ENCODE measurements around the gene PECR. TPM values are rescaled to one million over a fixed set of nuclear protein-coding genes. Genes with fewer than 3 reads are reported as not detected.

Gene PECR
- total and polyA plus RNA-seq, 2 of the 4 experiments (the other 2 are of a cell fraction), result 11.4 to 17.7 TPM

DNA sequence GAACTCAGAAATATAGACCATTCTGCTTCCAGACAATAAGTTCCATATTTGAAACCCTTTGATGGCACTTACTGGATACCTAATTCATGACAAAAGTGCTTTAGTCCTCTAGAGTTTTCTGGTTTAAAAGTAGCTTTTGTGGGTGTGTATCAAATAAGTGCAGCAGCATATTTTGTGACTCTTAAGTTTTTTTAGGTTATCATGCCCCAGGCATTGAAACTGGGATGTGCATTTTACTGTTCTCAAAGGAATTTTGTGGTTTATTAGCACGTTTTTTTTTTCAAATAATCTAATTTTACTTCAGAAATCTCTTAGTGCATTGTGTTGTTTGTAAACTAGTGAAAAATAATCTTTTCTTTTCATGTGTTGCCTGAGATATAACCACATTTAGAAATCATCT, 29.0 kb upstream of the PECR start:
- Histone ChIP-seq H3K36me3 (ENCODE audit: control insufficient read depth, insufficient read depth, low read length) (peaks cover 19% of the 10 kb centered on the region), H3K9ac (ENCODE audit: low read depth, low read length) (peak overlapping the region; percentile 77; the same call in 1 of the 2 replicates), H2AK9ac (replicated peaks; ENCODE audit: low read depth, low read length, poor library complexity) (no peak overlapping the region), H3K4ac (ENCODE audit: low read depth, low read length) (no peak overlapping the region), H4K5ac (ENCODE audit: low read depth, low read length) (no peak overlapping the region), H3K14ac (replicated peaks; ENCODE audit: low read depth, low read length) (peak overlapping the region; percentile 66; the same call in 1 of the 2 replicates), H3K9me3 (ENCODE audit: control insufficient read depth, insufficient read depth, low read length) (no peaks in the 10 kb centered on the region), H3K9me1 (ENCODE audit: insufficient read depth, low read length) (peaks cover 3% of the 10 kb centered on the region; the same call in 1 of the 2 replicates), H3K4me3 (ENCODE audit: insufficient read depth, low read depth, low read length) (peak overlapping the region; percentile 71), H2BK15ac (ENCODE audit: low read depth, low read length) (no peak overlapping the region), H4K20me1 (ENCODE audit: insufficient read depth, low read length) (peaks cover 10% of the 10 kb centered on the region), H3K23ac (ENCODE audit: low read depth, low read length) (no peak overlapping the region), H2AK5ac (ENCODE audit: low read depth, low read length) (no peak overlapping the region), H3K18ac (ENCODE audit: low read depth, low read length) (no peak overlapping the region), H3K4me1 (ENCODE audit: control insufficient read depth, insufficient read depth, low read length) (peaks cover 7% of the 10 kb centered on the region), H2BK5ac (ENCODE audit: low read depth, low read length, poor library complexity, severe bottlenecking) (peak overlapping the region; percentile 62), H3K27ac (ENCODE audit: insufficient read depth, low read length) (no peak overlapping the region), H4K91ac (ENCODE audit: insufficient read depth, low read depth, low read length) (no peak overlapping the region), H3K56ac (ENCODE audit: extremely low read depth, insufficient read depth, low read length) (peak overlapping the region; percentile 68), H2BK120ac (ENCODE audit: low read depth, low read length) (no peak overlapping the region), H3K4me2 (ENCODE audit: low read depth, low read length) (peak overlapping the region; percentile 99), H3K27me3 (ENCODE audit: control insufficient read depth, insufficient read depth, low read length) (no peaks in the 10 kb centered on the region), H4K8ac (ENCODE audit: low read depth in 2 of 2, low read length in 2 of 2) (0 out of 4 replicates have a peak overlapping the region, but pooled peaks of 1 of the 2 experiments have one; percentile 41), H2AFZ (replicated peaks; ENCODE audit: low read length, poor library complexity) (no peak overlapping the region), H2BK20ac (ENCODE audit: low read depth, low read length) (no peak overlapping the region), H3K79me1 (ENCODE audit: low read depth in 1 of 2, low read length in 2 of 2) (peaks cover 5 to 29% of the 10 kb centered on the region in 2 experiments)
- in situ Hi-C loops (cut with MboI; ENCODE audit: low sequenced_read_pairs) (no loop called here), intact Hi-C loops (cut with micrococcal nuclease) (loop anchor here (2.0 kb wide), 2 partner anchors 294 to 388 kb away; partner anchors contain the start of gene RPL37A), dilution Hi-C loops (cut with HindIII; ENCODE audit: low sequenced_read_pairs, unreplicated experiment) (no loop called here)
- no peak for TF ChIP-seq NFE2L2 (IDR thresholded peaks at IDR 0.05; ENCODE audit: low read depth, low read length)
- no peak for TF ChIP-seq RAD21 (IDR thresholded peaks at IDR 0.05; ENCODE audit: low read length)
- TF ChIP-seq, protein P1, sequence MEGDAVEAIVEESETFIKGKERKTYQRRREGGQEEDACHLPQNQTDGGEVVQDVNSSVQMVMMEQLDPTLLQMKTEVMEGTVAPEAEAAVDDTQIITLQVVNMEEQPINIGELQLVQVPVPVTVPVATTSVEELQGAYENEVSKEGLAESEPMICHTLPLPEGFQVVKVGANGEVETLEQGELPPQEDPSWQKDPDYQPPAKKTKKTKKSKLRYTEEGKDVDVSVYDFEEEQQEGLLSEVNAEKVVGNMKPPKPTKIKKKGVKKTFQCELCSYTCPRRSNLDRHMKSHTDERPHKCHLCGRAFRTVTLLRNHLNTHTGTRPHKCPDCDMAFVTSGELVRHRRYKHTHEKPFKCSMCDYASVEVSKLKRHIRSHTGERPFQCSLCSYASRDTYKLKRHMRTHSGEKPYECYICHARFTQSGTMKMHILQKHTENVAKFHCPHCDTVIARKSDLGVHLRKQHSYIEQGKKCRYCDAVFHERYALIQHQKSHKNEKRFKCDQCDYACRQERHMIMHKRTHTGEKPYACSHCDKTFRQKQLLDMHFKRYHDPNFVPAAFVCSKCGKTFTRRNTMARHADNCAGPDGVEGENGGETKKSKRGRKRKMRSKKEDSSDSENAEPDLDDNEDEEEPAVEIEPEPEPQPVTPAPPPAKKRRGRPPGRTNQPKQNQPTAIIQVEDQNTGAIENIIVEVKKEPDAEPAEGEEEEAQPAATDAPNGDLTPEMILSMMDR (conservative IDR thresholded peaks at IDR 0.05; ENCODE audit: low read depth, low read length), result no peak
- no peak for TF ChIP-seq SMC3 (IDR thresholded peaks at IDR 0.05; ENCODE audit: low read depth, low read length)
- TF ChIP-seq CEBPB (IDR thresholded peaks at IDR 0.05; ENCODE audit: low read depth, low read length), result no peak
- TF ChIP-seq, protein P2, sequence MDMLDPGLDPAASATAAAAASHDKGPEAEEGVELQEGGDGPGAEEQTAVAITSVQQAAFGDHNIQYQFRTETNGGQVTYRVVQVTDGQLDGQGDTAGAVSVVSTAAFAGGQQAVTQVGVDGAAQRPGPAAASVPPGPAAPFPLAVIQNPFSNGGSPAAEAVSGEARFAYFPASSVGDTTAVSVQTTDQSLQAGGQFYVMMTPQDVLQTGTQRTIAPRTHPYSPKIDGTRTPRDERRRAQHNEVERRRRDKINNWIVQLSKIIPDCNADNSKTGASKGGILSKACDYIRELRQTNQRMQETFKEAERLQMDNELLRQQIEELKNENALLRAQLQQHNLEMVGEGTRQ (IDR thresholded peaks at IDR 0.05; ENCODE audit: low read depth, low read length), result no peak
- no peak for TF ChIP-seq MXI1 (IDR thresholded peaks at IDR 0.05; ENCODE audit: borderline replicate concordance, low read depth, low read length)
- TF ChIP-seq MAZ (IDR thresholded peaks at IDR 0.05; ENCODE audit: borderline replicate concordance, low read depth, low read length), result no peak
- no peak for TF ChIP-seq MAFK (IDR thresholded peaks at IDR 0.05; ENCODE audit: low read depth, low read length)
- no peak for TF ChIP-seq POLR2A (IDR thresholded peaks at IDR 0.05; ENCODE audit: low read depth, low read length)
- no peak for TF ChIP-seq RFX5 (IDR thresholded peaks at IDR 0.05; ENCODE audit: low read depth, low read length)
- TF ChIP-seq, protein P3, sequence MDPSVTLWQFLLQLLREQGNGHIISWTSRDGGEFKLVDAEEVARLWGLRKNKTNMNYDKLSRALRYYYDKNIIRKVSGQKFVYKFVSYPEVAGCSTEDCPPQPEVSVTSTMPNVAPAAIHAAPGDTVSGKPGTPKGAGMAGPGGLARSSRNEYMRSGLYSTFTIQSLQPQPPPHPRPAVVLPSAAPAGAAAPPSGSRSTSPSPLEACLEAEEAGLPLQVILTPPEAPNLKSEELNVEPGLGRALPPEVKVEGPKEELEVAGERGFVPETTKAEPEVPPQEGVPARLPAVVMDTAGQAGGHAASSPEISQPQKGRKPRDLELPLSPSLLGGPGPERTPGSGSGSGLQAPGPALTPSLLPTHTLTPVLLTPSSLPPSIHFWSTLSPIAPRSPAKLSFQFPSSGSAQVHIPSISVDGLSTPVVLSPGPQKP (IDR thresholded peaks at IDR 0.05; ENCODE audit: borderline replicate concordance, low read depth, low read length), result no peak
- no peak for TF ChIP-seq BHLHE40 (IDR thresholded peaks at IDR 0.05; ENCODE audit: low read depth, low read length)
- no peak for TF ChIP-seq FOS (IDR thresholded peaks at IDR 0.05; ENCODE audit: low read depth, low read length)
- TF ChIP-seq CHD1 (IDR thresholded peaks at IDR 0.05; ENCODE audit: low read depth, low read length), result no peak
- no peak for TF ChIP-seq RCOR1 (IDR thresholded peaks at IDR 0.05; ENCODE audit: insufficient replicate concordance, low read length)
- ATAC-seq (ENCODE audit: low read depth), result no peak
- no peak for DNase-seq
- ChIA-PET CTCF (interaction anchor here (0.6 to 1.2 kb wide), 3 partner anchors 17 to 533 kb away, joined by 3 to 4 read pairs (median 3); no protein-coding TSS in a partner anchor), POLR2A (ENCODE audit: unreplicated experiment) (interaction anchor here (1.0 kb wide), 1 partner anchor 262 kb away, joined by 5 read pairs; the partner anchor contains the start of gene MARCHF4)
- BruUV-seq (replicated peaks), result no TSS peak
- no CpG with 5 or more reads among the region's 1 CpG for WGBS, 2 experiments (ENCODE audit: extremely low coverage in 2 of 2, insufficient read length in 1 of 2)

All from IMR-90 (cell line).